NCI-H748 (cell line): ENCODE measurements around the gene TMED1.

ENCODE experiments used
- DNase-seq: peaks from one replicate; lab custom pipeline; 2025; ENCODE audit not compliant: unreplicated experiment; lab: John Stamatoyannopoulos, UW

The TMED1 gene

DNA sequence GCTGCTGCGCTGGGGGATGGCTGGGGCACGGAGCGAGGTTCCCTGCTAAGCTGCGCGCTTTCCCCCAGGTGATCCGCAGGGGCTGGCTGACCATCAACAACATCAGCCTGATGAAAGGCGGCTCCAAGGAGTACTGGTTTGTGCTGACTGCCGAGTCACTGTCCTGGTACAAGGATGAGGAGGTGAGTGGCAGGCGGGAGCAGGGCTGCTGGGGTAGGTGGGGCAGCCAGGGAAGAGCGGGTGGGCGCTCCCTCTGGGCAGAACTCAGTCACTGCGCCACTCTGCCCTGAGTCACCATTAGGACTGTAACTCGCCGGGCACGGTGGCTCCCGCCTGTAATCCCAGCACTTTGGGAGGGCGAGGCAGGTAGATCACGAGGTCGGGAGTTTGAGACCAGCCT is 23.8 kb downstream of the TMED1 start:
- no peak for DNase-seq

DNA sequence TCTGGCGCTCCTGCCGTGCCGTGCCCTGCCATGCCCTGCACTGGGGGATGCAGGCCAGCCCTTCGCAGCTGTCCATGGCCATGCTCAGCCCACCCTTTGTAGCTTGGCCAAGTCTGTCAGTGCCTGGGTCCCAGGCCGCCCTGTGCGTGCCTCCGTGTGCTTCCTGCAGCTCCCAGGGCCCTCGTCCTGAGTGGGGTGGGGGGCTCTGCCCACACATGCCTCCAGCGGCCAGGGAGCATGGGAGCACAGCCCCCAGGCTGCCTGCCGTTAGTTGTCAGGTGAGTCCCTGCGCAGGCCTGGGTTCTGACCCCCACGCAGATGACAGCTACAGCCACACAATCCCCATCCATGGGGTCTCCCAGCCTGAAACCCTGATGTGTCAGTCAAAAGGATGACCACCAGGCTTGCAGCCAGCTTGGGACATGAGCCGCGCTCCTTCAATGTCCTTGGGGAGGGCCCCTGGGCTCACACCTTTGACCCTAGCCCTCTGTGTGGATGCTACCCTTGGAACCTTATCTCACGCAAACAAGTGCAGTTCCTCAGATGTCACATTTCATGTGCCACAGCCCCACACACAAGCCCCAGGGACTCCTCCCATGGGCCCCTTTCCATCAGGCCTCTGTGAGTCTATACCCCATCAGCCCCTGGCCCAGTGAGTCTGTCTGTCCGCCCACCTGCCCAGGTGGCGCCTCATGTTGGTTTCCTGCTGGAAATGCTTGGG is 24.5 kb downstream of the TMED1 start:
- no peak for DNase-seq

DNA sequence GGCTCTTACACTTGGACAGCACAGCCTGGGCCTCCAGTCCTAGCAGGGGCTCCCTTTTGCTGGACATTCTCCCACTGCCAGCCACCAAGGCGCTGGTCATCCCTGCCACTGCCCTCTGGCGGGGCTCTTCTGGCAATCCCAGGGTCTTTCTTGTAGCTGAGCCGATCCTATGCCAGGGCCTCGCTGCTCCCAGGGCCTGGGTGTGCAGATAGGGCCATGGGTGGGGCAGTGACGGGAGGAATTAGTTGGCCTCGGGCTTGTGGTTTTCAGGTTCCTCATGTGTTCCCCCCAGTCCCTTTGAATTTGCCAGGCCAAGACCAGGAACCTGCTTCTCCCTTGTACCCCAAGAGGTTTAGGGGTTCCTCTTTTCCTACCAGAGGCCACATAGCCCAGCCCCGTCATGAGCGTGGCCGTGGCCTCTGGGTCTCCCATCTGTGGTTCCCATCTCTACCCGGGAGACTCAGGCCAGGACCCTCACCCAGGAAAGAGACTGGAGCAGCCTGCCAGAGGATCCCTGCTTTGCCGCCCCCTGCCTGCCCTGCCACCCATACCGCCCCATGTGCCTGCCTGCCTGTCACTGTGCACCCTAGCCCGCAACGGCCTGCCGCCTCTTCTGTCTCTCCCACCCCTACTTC is 26.2 kb downstream of the TMED1 start:
- no peak for DNase-seq

DNA sequence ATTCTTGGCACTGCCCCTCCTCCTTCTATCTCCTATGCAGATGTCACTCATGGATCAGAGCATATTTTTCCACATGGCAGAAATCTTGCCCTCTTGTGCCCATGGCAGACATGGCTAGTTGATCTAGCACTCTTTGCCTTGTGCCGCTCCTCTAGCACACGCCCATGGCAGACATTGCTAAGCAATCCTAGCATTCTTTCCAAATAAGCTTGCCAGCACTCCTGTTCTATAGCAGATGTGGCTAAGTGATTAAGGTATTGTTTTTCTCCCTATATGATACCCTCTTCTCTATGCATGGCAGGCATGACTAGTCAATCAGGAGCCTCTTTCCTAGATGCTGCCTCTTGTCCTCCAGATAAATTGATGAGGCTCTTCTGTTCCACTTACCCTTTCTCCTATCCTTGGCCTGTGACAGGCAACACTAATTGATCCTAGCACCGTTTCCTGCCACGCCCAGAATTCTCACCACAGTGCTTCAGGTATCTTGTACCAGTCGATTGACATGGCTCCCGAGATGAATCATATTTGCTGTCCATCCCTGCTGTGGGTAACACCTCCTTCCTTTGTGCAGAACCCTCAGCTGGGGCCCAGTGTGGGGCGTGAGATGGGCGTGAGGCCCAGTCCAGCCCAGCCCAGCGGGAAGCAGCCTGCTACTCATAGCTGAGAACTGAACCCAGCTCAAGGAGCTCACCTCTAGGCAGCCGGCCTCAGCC is 26.9 kb downstream of the TMED1 start:
- peak; percentile 17 for DNase-seq

DNA sequence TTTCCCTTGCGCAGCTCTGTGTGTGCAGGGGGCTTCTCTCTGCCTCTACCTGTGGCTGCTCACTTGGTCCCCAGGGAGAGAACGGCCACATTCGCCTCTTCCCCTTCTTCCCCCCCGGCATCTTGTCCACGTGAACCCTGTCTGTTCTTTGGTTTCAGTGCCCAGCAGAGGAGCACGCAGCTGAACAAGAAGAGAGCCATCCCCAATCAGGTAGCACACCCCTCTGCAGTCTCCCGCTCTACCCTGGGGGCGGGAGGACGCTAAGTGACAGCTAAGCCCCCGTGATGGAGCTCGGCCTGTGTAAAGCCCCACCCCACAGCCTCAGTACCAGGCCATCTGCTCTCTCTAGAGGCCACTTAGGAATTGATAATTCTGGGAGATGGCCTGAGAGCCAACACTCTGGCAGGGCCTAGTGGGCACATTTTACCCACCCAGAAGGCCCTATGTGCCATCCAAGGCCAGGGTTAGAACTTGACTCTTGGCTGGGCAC is 30.2 kb downstream of the TMED1 start:
- no peak for DNase-seq

DNA sequence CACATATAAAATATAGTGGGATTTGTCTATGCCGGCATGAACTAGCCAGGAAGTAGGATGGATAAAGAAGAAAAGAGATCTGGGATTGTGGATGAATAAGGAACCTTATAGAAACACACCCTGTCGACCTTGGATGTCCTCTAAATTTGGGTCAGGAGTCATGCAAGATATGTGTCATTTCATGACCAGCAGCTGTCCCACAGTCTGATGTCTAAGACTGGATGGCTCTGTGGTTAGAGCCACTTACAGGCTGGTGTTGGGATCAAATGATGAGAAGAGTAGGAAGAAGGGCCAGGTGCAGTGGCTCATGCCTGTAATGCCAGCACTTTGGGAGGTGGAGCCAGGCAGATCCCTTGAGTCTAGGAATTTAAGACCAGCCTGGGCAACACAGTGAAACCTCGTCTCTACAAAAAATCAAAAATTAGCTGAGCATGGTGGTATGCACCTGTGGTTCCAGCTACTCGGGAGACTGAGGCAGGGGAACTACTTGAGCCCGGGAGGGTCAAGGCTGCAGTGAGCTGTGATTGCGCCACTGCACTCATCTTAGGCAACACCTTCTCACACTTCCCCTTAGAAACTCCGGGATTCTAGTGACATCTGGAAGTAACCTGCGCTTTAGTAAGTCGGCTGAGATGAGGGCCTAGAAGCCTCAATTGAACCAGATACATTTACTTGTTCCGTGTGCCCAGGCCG is 30.8 kb downstream of the TMED1 start:
- no peak for DNase-seq

DNA sequence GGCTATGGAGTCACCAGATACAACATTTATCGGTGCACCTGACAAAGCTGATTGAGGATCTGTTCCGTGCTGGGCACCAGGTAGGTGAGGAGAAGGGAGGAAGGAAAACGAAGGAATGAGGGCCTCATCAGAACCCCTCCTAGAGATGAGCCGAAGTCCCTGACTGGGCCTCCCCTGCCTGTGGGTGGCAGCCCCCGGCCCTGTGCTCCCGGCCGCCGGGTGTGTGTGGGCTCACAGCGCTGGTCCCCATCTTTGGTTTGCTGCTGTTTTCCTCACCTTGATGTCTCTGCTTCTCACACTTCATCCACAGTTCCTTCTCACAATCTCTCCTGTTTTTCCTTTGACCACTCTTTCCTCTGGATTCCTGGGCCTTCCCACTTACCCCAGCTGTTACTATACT is 32.8 kb downstream of the TMED1 start:
- no peak for DNase-seq

DNA sequence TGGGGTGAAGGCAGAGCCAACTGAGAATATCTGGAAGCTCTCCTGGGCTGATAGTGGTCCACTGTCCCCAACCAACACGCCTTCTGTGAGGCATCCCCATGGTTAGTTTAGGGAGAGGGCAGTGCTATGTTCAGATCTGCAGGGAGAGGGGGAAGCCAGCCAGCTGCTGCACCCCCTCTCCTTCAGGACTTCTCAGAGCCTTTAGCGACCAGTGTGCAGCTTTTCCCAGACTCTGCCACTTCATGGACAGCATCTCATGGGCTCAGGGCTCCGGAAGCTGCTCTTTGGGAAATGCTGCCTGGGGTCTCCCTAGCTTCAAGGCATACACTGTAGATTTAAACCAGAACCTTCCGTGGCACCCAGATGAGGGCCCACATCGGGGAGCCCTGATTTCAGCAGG is 33.5 kb downstream of the TMED1 start:
- DNase-seq = no peak

DNA sequence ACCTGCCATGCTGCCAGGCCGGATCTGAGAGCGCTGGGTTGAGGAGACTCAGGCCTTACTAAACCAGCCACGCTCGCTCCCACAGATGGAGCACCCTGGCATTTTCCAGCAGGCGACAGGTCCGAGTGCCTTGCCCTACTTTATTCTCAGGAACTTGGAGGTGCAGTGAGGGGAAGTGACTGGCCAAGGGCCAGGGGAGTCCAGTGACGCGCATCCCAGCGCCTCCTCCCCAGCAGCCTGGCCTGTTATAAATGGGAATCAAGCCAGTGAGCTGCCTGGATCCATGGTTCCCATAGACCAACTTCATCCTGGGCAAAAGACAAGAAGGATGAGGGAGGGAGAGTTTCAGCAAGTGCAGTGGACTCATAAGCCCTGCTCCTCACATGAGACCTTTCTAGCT is 35.5 kb downstream of the TMED1 start:
- no peak for DNase-seq

DNA sequence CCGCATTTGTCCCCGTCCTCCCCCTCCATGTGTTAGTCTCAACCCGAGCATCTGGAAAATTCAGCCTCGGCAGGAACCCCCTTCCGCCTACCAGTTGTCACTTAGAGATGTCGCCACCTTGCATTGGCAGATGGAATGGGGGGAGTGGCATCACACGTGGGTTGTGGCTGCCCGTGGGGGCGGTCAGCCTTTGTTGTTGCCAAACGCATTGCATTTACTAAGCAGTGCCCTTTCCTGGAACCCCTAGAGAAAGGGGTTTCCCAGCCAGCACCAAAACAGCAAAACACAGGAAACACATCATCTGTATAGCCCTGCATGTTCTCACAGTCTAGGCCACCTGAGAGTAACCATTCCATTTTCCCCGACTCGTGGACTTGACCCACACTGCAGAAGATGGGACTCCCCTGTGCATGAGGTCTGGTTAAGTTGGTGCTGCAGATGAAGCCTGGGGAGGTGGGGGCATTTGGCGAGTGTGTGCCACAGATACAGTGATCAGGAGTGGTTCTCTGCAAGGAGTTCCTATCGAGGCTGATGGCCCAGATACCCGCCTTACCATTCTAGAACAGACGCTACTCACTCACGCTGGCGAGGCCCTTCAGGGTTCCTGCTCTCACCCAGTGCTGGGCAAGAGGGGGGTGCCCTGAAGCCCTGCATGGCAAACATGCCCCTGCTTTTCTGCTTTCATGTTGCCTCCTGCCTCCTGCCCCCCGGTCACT is 38.3 kb downstream of the TMED1 start:
- DNase-seq = no peak

DNA sequence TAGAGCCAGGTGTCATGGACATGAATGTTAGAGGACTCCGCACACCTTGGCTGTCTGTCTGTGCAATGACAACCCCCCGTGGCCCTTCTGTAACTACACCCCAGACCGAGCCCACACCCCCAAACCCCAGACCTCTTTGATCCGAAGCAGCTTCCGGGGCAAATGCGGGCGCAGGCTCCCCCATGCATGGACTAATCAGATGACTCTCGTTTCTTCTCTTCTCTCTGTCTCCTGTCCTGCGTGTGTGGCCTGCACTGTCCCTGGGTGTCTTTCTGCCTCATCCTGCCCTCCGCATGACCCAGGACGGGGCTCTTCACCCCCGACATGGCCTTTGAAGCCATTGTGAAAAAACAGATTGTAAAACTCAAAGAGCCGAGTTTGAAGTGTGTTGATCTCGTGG is 38.9 kb downstream of the TMED1 start:
- no peak for DNase-seq

DNA sequence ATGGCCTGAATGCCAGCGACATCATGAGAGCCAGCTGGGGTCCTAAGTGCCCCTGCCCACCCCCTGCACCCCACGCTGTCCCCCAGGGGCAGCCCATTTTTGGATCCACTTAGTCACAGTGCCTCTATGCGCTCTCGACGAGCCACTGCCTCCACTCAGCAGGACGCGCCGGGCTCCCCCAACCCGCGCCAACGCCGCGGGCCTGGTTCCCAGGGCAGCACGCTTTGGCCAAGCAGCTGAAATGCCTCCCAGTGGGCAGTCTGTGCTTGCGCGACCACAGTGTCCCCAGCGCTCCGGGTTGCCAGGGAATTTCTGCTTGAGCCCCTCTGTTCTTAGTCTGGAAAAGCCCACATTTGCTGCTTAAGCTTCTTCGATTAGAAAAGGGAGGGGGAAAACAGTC is 39.4 kb downstream of the TMED1 start:
- no peak for DNase-seq

DNA sequence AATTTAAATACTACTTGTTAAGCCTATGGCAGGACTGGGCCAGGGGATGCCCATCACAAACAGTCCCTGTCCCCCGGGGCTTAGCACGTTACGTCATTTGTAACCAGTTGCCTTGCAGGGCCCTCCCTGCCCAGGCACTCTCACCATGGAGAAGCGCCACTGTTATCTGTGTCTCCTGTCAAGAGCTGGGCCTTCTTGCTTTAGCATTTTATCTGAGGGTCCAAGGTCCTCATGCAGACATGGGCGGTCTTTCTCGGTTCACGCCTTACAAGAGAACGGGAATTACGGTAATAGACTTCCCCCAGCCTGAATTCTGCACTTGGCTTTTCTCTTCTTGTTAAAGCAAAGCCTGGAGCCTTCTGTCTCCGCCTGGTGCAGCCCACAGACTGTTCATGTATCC is 46.1 kb downstream of the TMED1 start:
- DNase-seq = no peak

DNA sequence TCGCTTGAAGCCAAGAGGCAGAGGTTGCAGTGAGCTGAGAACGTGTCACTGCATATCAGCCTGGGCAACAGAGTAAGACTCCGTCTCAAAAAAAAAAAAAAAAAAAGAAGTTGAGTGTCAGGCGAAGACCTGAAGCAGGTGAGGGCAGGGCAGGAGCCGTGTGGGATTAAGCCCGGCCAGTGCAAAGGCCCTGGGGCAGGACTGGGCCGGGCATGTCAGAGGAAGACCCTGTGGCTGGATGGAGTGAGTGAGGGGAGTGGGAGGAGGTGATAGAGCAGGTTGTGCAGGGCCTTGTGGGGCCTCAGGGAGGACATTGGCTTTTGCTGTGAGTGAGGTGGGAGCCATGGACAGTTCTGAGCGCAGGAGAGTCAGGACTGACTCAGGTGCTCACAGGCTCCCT is 47.9 kb downstream of the TMED1 start:
- no peak for DNase-seq

DNA sequence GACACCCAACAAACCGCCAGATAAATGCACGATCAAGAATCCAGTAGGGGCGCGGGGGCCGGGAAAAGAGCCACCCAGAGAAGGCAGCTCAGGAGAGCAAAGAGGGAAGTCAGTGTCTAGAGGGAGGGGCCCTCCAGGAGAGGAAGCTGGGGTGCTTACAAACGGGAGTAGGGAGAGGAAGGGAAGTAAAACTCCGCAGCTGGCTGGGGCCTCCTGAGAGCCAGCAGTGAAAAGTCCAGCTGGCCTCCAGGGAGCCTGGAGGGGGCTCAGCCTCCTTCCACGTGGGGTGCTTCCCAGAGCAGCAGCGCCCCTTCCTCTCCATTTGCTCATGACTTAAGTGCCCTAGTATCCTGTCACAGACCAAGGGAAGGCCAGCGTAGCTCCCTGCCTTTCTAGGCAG is 51.8 kb downstream of the TMED1 start:
- DNase-seq = no peak

DNA sequence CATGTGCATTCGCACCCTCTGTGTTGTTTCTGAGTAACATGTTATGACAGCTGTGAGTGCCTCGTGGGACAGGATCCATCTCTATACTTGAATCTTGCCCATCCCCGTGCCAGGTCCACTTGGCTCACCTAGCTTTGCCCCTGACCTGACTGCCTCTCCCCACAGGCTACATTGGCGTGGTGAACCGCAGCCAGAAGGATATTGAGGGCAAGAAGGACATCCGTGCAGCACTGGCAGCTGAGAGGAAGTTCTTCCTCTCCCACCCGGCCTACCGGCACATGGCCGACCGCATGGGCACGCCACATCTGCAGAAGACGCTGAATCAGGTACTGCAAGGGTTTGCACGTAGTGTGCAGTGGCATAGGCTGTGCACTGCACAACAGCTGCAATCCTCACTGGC is 53.2 kb downstream of the TMED1 start:
- no peak for DNase-seq
